Measurements from ENCODE around the gene SLC25A17.
A peak's percentile ranks its signal among the peaks of the same experiment; 100 is the strongest.
"Not testable (repeated sequence)": the region's sequence is repeated elsewhere in the genome, so short reads cannot be mapped to it uniquely, and the experiment has no call there.

The SLC25A17 gene, protein sequence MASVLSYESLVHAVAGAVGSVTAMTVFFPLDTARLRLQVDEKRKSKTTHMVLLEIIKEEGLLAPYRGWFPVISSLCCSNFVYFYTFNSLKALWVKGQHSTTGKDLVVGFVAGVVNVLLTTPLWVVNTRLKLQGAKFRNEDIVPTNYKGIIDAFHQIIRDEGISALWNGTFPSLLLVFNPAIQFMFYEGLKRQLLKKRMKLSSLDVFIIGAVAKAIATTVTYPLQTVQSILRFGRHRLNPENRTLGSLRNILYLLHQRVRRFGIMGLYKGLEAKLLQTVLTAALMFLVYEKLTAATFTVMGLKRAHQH

DNA sequence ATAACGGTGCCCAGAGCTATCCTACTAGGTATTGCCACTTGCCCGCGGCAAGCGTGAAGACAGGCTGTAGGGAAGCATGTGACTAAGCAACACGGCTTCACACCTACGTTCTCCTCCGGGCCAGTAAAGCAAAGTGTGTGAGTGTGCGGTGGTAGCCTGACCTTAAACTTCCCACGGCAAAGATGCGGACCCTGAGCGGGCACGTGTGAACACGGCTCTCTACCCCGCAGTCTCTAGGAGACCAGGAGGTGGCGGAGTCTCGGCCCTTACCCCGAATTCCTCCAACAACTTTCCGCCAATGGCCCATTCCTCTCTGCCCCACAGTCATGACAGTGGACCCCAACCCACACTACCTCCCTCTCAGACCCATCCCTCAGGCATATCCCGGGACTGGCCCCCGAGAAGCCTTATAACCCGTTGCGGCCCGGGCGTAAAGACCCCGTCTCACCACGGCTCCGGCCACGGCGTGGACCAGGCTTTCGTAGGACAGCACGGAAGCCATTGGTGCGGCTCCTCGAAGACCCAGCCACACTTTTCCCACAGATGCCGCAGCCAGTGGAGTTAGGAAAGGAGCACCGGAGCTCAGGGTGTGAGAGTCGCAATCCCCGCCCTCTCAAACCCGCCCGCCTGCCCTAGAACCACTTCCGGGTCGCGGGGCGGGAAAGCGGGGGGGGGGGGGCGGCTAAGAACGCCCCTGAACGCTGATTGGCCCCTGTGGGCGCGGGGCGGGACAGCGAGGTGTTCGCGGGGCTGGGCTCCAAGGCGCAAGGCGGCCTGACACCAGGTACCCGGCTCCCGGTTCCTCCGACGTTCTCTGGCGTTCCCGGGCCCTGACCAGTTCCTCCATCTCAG, at the start of gene SLC25A17:
Gene SLC25A17, minus strand, starts transcription at position 600 of the 852 bp plus-strand sequence. Its CDS starts 98 bp downstream, at position 502.
- DNase-seq: peak; percentile 85 to 87

- DNase-seq: not testable (repeated sequence)
These were observed 49.2 kb upstream of the SLC25A17 start for GRCh38 chr22:40868379-40868778.

DNA sequence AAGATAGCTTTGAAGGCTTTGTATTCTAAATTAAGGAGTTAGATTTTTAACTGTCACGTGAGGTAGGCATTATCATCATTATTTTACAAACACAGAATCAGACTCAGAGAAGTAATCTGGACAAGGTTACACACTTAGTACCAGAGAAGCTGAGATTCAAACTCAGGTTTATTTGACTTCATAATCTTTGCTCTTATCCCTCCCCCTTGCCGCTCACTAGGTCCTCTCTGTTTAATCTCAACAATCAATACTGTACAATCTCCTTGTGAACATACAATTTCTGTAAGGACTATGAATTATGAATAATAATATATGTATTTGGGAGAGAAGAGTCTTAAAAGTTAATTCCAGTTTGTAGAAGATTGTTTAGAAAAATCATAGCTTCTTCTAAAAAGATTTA, 48.0 kb upstream of the SLC25A17 start:
- no peak for DNase-seq

DNA sequence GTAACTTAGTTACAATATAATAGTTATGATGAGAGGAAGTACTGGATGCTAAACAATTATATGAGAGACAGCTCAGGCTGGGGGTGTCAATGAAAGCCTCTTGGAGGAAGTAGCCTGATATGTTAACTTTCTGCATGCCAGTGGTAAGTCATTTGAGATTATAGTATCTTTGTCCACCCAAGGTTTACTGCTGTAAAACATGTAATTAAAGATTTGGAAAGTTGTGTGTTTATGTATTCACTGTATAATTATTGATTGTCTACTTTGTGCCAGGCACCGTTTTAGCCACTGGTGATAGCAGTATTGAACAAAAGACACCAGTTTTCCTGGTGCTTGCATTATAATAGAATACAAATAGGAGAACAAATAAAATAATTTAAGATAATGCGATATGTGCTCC, 43.4 kb upstream of the SLC25A17 start:
- no peak for DNase-seq

DNA sequence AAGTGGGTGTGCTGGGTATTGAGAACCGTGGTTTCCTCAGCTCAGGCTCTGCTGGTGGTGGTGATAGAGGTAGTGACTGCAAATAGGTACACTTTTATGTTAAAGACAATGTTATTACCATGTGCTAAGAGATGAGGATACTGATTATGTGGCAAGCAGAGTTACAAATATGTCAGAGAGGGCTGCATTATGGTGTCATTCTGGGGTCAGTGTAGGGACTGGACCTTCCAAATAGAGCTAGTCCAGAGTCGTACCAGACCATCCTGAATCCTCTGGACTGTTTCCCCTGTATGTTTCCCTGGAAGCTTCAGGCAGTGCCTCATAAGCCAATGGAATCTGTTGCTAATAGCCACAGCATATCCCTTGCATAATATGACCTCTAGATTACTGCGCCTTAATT, 42.9 kb upstream of the SLC25A17 start, which contains the start of gene DNAJB7:
Gene DNAJB7, minus strand, starts transcription at position 101 of the 400 bp plus-strand sequence. CDS start 119 bp downstream, outside the sequence.
- no peak for DNase-seq

DNA sequence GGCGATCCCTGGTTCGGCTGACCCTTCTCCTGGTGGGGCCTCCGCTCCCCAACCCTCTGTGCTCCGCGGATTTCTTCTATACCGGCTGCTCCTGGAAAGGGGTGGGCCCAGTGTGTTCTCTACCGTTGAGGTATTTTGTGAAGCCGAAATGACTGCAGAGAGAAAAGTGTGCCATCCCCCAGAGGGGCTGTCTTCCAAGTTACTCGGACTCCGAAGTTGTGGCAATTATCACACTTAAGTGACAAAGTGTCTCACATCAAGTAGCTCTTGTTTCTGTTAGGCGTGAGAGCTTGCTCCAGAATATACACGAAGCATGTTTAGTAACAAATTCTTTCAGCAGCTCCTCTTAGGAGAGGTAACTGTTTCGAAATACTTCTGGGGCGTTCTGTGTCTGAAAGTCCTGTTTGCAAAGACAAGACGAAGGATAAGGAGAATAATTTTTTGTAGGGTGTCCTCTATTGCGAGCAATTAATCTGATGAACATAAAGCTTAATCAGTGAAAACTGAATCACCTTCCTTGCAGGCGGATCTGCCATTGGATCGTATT, 38.2 kb upstream of the SLC25A17 start:
- no peak for DNase-seq

- DNase-seq: peak; percentile 96 to 97
These were observed 37.6 kb upstream of the SLC25A17 start, which contains the start of the genes ST13 and XPNPEP3 for GRCh38 chr22:40856513-40857308. TSS of gene ST13 (minus strand) at chr22:40856639. CDS start at chr22:40856540, 99 bp downstream. TSS of gene XPNPEP3 (plus strand) at chr22:40857148. CDS start at chr22:40857182, 34 bp downstream.

DNA sequence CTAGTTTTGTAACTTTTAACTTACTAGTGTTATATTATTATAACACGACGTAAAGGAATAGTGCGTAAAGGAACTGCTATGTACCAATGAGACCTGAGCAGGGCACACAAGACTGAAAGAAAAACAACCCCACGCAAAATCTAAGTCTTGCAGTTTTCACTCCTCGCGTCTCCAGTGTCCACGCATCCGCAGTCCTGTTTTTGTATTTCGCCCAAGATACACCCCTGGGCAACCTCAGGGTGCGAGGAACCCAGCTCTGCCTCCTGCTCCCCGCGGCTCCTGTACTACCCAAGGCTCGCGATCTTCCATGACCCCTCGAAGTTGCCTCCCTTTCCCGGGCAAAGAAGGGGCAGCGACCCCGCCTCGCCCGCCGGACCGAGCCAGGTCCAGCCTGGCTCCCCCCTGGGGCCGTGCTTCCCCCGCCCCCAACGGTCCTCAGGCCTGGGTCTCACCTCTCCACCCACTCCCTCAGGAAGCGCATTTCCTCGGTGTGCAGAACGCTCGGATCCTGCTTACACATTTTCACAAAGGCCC, 36.9 kb upstream of the SLC25A17 start:
- peak; percentile 13 to 44 for DNase-seq

DNA sequence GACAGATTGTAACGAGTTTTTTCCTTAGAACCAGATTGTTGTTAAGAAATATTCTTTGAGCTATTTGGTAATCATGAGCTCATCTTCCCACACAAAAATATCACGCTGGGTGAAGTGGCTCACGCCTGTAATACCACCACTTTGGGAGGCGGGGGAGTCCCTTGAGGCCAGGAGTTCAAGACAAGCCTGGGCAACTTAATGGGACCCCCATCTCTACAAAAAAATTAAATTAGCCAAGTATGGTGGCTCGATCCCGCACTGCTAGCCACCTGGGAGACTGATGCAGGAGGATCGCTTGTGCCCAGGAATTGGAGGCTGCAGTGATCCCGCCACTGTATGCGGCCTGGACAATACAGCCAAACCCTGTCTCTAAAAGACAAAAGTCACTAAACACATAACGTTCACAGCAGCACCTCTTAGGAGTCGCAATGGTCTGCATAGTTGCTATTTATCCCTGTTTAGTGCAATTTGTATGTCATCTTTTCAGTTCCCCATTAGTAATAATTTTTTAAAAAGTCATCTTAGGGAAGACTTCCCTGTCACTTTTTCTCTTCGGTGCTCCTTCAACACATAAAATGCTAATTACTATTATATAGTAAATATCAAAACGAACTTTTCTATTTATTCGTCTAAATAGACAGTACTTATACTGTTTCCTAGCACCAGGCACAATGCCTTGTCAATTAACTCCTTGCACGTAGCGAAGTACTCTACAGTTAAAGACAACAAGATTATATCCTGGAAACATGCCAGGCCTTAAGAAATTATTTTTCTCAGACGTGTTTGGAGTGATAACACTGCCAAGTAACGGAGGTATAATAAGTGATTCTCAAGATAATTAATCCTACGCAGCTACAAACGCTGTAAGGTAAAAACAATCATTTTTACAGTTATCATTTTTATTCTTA, 36.2 kb upstream of the SLC25A17 start:
- DNase-seq: peak; percentile 7 to 11

- no peak for DNase-seq
These were observed 34.8 kb upstream of the SLC25A17 start for GRCh38 chr22:40853961-40854360.

- no peak for DNase-seq
These were observed 34.2 kb upstream of the SLC25A17 start for GRCh38 chr22:40853333-40853732.

DNA sequence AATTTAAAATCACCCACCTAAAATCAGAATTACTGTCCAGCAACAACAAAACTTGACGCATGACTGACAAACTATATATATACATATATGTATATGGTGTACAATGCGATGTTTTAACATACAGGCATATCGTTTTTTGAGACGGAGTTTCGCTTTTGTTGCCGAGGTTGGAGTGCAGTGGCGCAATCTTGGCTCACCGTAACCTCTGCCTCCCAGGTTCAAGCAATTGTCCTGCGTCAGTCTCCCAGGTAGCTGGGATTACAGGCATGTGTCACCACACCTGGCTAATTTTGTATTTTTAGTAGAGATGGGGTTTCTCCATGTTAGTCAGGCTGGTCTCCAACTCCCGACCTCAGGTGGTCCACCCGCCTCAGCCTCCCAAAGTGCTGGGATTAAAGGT, 26.7 kb upstream of the SLC25A17 start:
- DNase-seq: not testable (repeated sequence)

- no peak for DNase-seq
These were observed 25.8 kb upstream of the SLC25A17 start for GRCh38 chr22:40844951-40845350.

DNA sequence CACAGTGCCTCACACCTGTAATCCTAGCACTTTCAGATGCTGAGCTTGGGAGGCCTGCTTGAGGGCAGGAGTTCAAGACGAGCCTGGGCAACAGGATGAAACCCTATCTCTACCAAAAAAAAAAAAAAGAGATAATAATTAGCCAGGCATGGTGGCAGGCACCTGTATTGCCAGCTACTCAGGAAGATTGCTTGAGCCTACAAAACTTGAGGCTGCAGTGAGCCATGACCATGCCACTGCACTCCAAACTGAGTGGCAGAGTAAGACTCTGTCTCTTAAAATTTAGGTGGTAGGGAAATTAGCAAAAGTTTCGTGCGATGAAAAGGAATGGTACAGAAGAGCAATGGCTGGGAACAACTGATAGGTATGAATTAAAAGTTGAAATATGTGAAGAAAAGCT, 19.3 kb upstream of the SLC25A17 start:
- no peak for DNase-seq

GRCh38 chr22:40834619-40835018, 15.5 kb upstream of the SLC25A17 start:
- no peak for DNase-seq

DNA sequence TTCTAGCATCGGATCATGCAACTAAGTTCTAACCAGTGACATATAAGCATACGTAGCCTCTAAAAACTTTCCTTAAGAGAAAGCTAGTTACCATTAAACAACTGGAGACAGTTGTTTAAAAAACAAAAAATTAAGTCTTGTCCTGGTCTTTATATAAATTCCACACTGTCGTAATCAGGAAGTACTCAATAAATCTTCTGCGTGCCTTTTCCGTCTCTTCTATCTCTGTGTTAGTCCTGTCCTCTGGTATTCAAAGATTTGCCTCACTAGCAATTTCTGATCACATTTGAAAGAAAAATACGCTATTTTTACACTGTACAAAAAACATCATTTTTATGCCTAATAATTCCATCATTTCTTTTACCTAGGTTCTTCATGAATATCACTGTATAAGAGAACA, 10.0 kb upstream of the SLC25A17 start:
- no peak for DNase-seq

DNA sequence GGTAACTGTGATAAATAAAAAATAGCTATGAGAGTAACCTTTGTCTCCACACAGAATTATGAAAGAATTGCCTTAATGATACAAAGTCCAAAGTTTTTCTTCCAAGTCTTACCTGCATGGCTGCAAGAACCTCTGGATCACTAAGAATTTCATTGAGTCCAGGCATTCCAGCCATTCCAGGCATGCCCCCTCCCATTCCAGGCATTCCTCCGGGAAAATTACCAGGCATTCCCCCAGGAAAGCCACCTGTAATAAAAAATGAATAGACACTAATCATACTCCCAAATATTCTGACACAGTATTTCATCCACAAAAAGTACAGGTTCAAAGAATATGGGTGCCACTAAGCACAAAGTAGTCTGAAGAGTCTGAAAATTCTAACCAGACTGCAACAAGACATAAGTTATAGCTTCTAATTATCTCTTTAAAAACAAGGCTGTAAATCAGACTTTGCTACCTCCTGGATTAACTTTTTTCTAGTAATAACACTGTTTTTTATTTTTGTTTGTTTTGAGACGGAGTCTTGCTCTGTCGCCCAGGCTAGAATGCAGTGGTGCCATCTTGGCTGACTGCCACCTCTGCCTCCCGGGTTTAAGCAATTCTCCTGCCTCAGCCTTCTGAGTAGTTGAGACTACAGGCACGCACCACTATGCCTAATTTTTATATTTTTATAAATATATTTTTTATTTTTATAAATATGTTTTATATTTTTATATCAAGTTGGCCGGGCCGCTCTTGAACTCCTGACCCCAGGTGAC, 8.0 kb upstream of the SLC25A17 start:
- DNase-seq: no peak

- DNase-seq: not testable (repeated sequence)
These were observed 7.1 kb upstream of the SLC25A17 start for GRCh38 chr22:40826292-40826691.

GRCh38 chr22:40823426-40823825, 4.3 kb upstream of the SLC25A17 start:
- no peak for DNase-seq

GRCh38 chr22:40819599-40820140, 524 bp upstream of the SLC25A17 start:
- no peak for DNase-seq
